Neural cell (in vitro differentiated cells): Measurements from ENCODE around the gene CHURC1. TPM values are rescaled to one million over a fixed set of nuclear protein-coding genes. Genes with fewer than 3 reads are reported as not detected.

Experiments
- H2AFZ ChIP-seq: fragments of 200-600, 300-800 bp; sonication (generic), shearing (Covaris generic); 2 replicates; pipeline ENCODE4 v1.6.0; 2014; ENCODE audit warnings: low read depth, mild to moderate bottlenecking, antibody characterized with exemption, low read length, moderate library complexity
- H3F3A ChIP-seq: fragments of 200-600 bp; shearing (Covaris generic); 2 replicates; pipeline ENCODE4 v1.6.1; 2016; ENCODE audit warnings: mild to moderate bottlenecking, moderate library complexity, mixed read lengths, antibody characterized with exemption, low read length; ENCODE audit not compliant: insufficient read depth, poor library complexity, severe bottlenecking
- H3K27ac ChIP-seq: fragments of 200-600, 300-800 bp; sonication (generic), shearing (Covaris generic); 2 replicates; pipeline ENCODE4 v1.5.1; 2014; ENCODE audit warnings: mild to moderate bottlenecking, low read length, moderate library complexity
- H3K27me3 ChIP-seq: fragments of 300-800, 200-600 bp; sonication (generic), shearing (Covaris generic); 2 replicates; pipeline ENCODE4 v1.6.0; 2014; ENCODE audit warnings: mild to moderate bottlenecking, low read depth, low read length, moderate library complexity; ENCODE audit not compliant: insufficient read depth
- H3K36me3 ChIP-seq: fragments of 300-800, 200-600 bp; sonication (generic), shearing (Covaris generic); 2 replicates; pipeline ENCODE4 v1.5.1; 2014; ENCODE audit warnings: mild to moderate bottlenecking, antibody characterized with exemption, low read length, moderate library complexity; ENCODE audit not compliant: insufficient read depth
- H3K4me2 ChIP-seq: fragments of 300-800, 200-600 bp; sonication (generic), shearing (Covaris generic); 2 replicates; pipeline ENCODE4 v1.6.0; 2014; ENCODE audit warnings: mild to moderate bottlenecking, low read length
- H3K4me3 ChIP-seq: fragments of 300-800, 200-600 bp; sonication (generic), shearing (Covaris generic); 2 replicates; pipeline ENCODE4 v1.5.1; 2014; ENCODE audit warnings: mild to moderate bottlenecking, low read length, moderate library complexity
- H3K79me2 ChIP-seq: fragments of 200-600 bp; shearing (Covaris generic); replicated peaks from 2 replicates; pipeline ENCODE4 v1.6.0; 2014; ENCODE audit warnings: mild to moderate bottlenecking, low read length, moderate library complexity; ENCODE audit not compliant: insufficient read depth
- H3K9ac ChIP-seq: fragments of 300-800, 200-600 bp; sonication (generic), shearing (Covaris generic); 2 replicates; pipeline ENCODE4 v1.6.1; 2016; ENCODE audit warnings: mild to moderate bottlenecking, low read length, mixed read lengths
- H3K9me2 ChIP-seq: fragments of 200-600 bp; shearing (Covaris generic); 2 replicates; pipeline ENCODE4 v1.6.1; 2016; ENCODE audit warnings: mild to moderate bottlenecking, low read length, mixed read lengths; ENCODE audit not compliant: insufficient read depth
- H3K9me3 ChIP-seq: fragments of 200-600, 300-800 bp; sonication (generic), shearing (Covaris generic); 2 replicates; pipeline ENCODE4 v1.6.1; 2016; ENCODE audit warnings: mild to moderate bottlenecking, mixed run types, low read length, moderate library complexity, mixed read lengths
- H4K20me1 ChIP-seq: fragments of 200-600 bp; shearing (Covaris generic); 2 replicates; pipeline ENCODE4 v1.6.1; 2016; ENCODE audit warnings: mild to moderate bottlenecking, mixed run types; ENCODE audit not compliant: insufficient read depth
- CTCF ChIP-seq: fragments of 450-650 bp; IDR thresholded peaks from 2 replicates; pipeline ENCODE4 v1.5.1; 2014; ENCODE audit warnings: antibody characterized with exemption, mild to moderate bottlenecking, moderate library complexity; ENCODE audit not compliant: poor library complexity, severe bottlenecking
- EP300 ChIP-seq: fragments of 450-650 bp; conservative IDR thresholded peaks from 2 replicates; pipeline ENCODE4 v1.6.1; 2014; ENCODE audit warnings: antibody characterized with exemption, mild to moderate bottlenecking, moderate library complexity; ENCODE audit not compliant: poor library complexity, severe bottlenecking
- EZH2 ChIP-seq: fragments of 200-600, 300-800 bp; shearing (Covaris generic), sonication (generic); IDR thresholded peaks from 2 replicates; pipeline ENCODE4 v1.6.1; 2014; ENCODE audit warnings: antibody characterized with exemption, low read length, borderline replicate concordance, mild to moderate bottlenecking; ENCODE audit not compliant: insufficient read depth, poor library complexity, severe bottlenecking
- MXI1 ChIP-seq: fragments of 450-650 bp; conservative IDR thresholded peaks from 2 replicates; pipeline ENCODE4 v1.6.1; 2014; ENCODE audit warnings: antibody characterized with exemption, mild to moderate bottlenecking; ENCODE audit not compliant: poor library complexity, severe bottlenecking
- POLR2AphosphoS5 ChIP-seq: IDR thresholded peaks from 2 replicates; pipeline ENCODE4 v1.6.1; 2012
- RAD21 ChIP-seq: fragments of 450-650 bp; conservative IDR thresholded peaks from 2 replicates; pipeline ENCODE4 v1.6.1; 2014; ENCODE audit warnings: antibody characterized with exemption, mild to moderate bottlenecking, moderate library complexity
- REST ChIP-seq: IDR thresholded peaks from 2 replicates; pipeline ENCODE4 v1.6.1; 2012; ENCODE audit warnings: borderline replicate concordance
- SMC3 ChIP-seq: fragments of 450-650 bp; conservative IDR thresholded peaks from 2 replicates; pipeline ENCODE4 v1.6.1; 2014; ENCODE audit warnings: antibody characterized with exemption, mild to moderate bottlenecking, moderate library complexity; ENCODE audit not compliant: poor library complexity
- TAF1 ChIP-seq: IDR thresholded peaks from 2 replicates; pipeline ENCODE4 v1.6.1; 2012; ENCODE audit warnings: low read depth
- polyA plus RNA-seq: library from polyadenylated mRNA; depleted of rRNA; stranded (reverse); fragments of >200 nt; gene quantifications from 2 replicates; pipeline ENCODE4 v1.2.3, GENCODE V29; 2014

The CHURC1 gene
- polyA plus RNA-seq, 1 donor from 2014 or later = 69.5 TPM

- H3K4me3 ChIP-seq = peak overlapping the region; percentile 81
- H4K20me1 ChIP-seq = no peaks in the 10 kb centered on the region
- peak overlapping the region; percentile 89 for H2AFZ ChIP-seq
- H3K27ac ChIP-seq = peak overlapping the region; percentile 89
- peak overlapping the region; percentile 98 for H3K9ac ChIP-seq
- H3F3A ChIP-seq = no peaks in the 10 kb centered on the region
- no peaks in the 10 kb centered on the region for H3K9me2 ChIP-seq
- peaks cover 17% of the 10 kb centered on the region for H3K79me2 ChIP-seq
- H3K9me3 ChIP-seq = no peaks in the 10 kb centered on the region
- no peak for TF ChIP-seq EP300
- H3K27me3 ChIP-seq = no peaks in the 10 kb centered on the region
- H3K36me3 ChIP-seq = no peaks in the 10 kb centered on the region
- H3K4me2 ChIP-seq = peak overlapping the region; percentile 81
Observed at GRCh38 chr14:64915029-64915424, 772 bp downstream of the CHURC1 start.

GRCh38 chr14:64915797-64916196 is 1.5 kb downstream of the CHURC1 start:
- H3K9ac ChIP-seq = no peak overlapping the region
- no peak overlapping the region for H2AFZ ChIP-seq
- no peak for TF ChIP-seq SMC3
- no peak for TF ChIP-seq EP300
- TF ChIP-seq CTCF = no peak
- no peak for TF ChIP-seq MXI1
- no peak for TF ChIP-seq RAD21
- TF ChIP-seq REST = no peak
- no peak for TF ChIP-seq TAF1
- TF ChIP-seq EZH2 = no peak
- TF ChIP-seq POLR2AphosphoS5 = no peak
- peak overlapping the region; percentile 81 for H3K4me3 ChIP-seq
- peak overlapping the region; percentile 81 for H3K4me2 ChIP-seq
- H3K27me3 ChIP-seq = no peaks in the 10 kb centered on the region
- no peaks in the 10 kb centered on the region for H3K9me2 ChIP-seq
- no peaks in the 10 kb centered on the region for H3F3A ChIP-seq
- H3K36me3 ChIP-seq = no peaks in the 10 kb centered on the region
- no peaks in the 10 kb centered on the region for H3K9me3 ChIP-seq
- H4K20me1 ChIP-seq = no peaks in the 10 kb centered on the region
- H3K79me2 ChIP-seq = peaks cover 17% of the 10 kb centered on the region
- H3K27ac ChIP-seq = no peak overlapping the region

GRCh38 chr14:64918216-64918615 is 4.0 kb downstream of the CHURC1 start:
- no peak for TF ChIP-seq MXI1
- TF ChIP-seq REST = no peak
- no peak for TF ChIP-seq EZH2
- no peak for TF ChIP-seq RAD21
- no peak for TF ChIP-seq TAF1
- no peak for TF ChIP-seq CTCF
- TF ChIP-seq EP300 = no peak
- no peak for TF ChIP-seq SMC3
- TF ChIP-seq POLR2AphosphoS5 = no peak
- no peaks in the 10 kb centered on the region for H3K36me3 ChIP-seq
- no peaks in the 10 kb centered on the region for H3K27me3 ChIP-seq
- no peak overlapping the region for H3K9ac ChIP-seq
- H3K4me2 ChIP-seq = no peak overlapping the region
- H3K27ac ChIP-seq = no peak overlapping the region
- peaks cover 17% of the 10 kb centered on the region for H3K79me2 ChIP-seq
- no peak overlapping the region for H3K4me3 ChIP-seq
- H2AFZ ChIP-seq = no peak overlapping the region
- no peaks in the 10 kb centered on the region for H3K9me2 ChIP-seq
- H3K9me3 ChIP-seq = no peaks in the 10 kb centered on the region
- no peaks in the 10 kb centered on the region for H4K20me1 ChIP-seq
- no peaks in the 10 kb centered on the region for H3F3A ChIP-seq
